GM10248 (cell line): Measurements from ENCODE around the gene GALR1.

Experiments
- CTCF ChIA-PET: fragments of 300-600 bp; sonication (Branson Sonifier 250); formaldehyde crosslinking; extraction: SDS; loops from one replicate; lab custom pipeline; 2021; ENCODE audit warnings: antibody characterized with exemption; lab: Yijun Ruan, JAX
- POLR2A ChIA-PET: fragments of 350-650 bp; sonication (Branson Sonifier 250); formaldehyde crosslinking; extraction: SDS; loops from one replicate; lab custom pipeline; 2020; ENCODE audit warnings: antibody characterized with exemption; lab: Yijun Ruan, JAX
- DNase-seq: peaks from one replicate; pipeline ENCODE4 v3.0.0; 2012; ENCODE audit errors: extremely low spot score
- TF ChIP-seq, protein P1 (sequence below): IDR thresholded peaks from 2 replicates; pipeline ENCODE4 v1.5.1; 2012; ENCODE audit warnings: mild to moderate bottlenecking, low read depth; ENCODE audit errors: extremely low read depth, missing control alignments, control extremely low read depth

Gene GALR1

DNA sequence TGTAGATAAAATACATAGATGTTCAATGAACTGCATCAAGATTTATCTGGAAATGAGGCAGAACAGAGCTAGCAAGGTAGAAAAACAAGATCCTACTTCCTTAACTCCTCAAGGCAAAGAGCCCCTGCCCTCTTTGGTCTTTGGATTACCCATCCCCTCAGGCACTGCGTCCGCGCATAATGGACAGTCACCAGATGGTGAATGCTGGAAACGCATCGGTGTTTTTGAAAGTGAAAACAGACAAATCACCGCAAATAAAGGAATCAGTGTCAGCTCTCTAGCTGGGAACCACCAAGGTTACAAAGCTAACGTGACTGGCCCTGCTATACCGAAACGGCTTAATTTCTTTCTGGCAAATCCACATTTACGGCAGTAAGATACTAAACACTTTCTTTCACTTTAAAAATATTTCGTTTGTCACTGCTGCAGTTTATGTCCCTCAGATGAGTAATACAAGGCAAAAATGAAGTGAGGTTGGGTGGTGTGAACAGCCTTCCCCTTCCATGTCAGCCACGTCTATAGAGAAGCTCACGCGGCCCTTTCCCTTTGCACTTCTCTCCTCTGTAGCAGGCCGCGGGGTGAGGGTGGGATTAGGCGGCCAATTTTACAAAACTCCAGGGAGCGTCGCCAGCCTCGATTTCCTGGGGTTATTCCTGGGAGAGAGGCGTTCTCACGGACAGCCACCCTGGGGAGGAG is 627 bp upstream of the GALR1 start:
- no peak for DNase-seq
- ChIA-PET POLR2A (no interaction called here), CTCF (no interaction called here)
- TF ChIP-seq, protein P1, sequence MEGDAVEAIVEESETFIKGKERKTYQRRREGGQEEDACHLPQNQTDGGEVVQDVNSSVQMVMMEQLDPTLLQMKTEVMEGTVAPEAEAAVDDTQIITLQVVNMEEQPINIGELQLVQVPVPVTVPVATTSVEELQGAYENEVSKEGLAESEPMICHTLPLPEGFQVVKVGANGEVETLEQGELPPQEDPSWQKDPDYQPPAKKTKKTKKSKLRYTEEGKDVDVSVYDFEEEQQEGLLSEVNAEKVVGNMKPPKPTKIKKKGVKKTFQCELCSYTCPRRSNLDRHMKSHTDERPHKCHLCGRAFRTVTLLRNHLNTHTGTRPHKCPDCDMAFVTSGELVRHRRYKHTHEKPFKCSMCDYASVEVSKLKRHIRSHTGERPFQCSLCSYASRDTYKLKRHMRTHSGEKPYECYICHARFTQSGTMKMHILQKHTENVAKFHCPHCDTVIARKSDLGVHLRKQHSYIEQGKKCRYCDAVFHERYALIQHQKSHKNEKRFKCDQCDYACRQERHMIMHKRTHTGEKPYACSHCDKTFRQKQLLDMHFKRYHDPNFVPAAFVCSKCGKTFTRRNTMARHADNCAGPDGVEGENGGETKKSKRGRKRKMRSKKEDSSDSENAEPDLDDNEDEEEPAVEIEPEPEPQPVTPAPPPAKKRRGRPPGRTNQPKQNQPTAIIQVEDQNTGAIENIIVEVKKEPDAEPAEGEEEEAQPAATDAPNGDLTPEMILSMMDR: no peak

DNA sequence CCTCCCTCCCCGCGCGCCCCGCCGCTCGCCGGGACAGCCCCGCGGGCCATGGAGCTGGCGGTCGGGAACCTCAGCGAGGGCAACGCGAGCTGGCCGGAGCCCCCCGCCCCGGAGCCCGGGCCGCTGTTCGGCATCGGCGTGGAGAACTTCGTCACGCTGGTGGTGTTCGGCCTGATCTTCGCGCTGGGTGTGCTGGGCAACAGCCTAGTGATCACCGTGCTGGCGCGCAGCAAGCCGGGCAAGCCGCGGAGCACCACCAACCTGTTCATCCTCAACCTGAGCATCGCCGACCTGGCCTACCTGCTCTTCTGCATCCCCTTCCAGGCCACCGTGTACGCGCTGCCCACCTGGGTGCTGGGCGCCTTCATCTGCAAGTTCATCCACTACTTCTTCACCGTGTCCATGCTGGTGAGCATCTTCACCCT is 865 bp downstream of the GALR1 start:
- POLR2A ChIA-PET: no interaction called here
- CTCF ChIA-PET: no interaction called here
- no peak for DNase-seq
- TF ChIP-seq, protein P1: no peak

DNA sequence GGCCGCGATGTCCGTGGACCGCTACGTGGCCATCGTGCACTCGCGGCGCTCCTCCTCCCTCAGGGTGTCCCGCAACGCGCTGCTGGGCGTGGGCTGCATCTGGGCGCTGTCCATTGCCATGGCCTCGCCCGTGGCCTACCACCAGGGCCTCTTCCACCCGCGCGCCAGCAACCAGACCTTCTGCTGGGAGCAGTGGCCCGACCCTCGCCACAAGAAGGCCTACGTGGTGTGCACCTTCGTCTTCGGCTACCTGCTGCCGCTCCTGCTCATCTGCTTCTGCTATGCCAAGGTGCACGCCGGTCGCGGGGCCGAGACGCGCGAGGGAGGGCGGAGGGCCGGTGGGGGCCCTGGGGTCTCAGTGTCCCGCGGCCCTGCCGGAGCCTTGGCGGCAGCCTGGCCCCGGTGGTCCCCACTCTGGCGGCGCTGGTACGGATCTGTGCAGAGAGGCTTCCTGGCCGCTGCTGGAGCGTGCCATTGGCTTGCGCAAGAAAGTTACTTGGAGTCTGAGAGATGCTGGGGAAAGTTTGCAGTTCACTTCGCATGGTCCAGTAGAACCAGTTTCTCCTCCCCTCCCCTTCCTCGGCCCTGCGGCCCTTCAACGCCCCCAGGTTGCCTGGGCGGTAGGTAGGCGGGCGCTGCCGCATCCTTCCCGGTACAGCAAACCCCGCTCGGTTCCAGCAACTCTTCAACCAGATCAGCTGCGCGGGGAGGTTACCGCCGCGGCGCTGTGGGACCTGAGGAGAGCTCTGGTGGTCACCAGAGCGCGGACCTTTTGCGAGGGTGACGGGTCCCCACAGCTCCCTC is 1.5 kb downstream of the GALR1 start:
- CTCF ChIA-PET: no interaction called here

DNA sequence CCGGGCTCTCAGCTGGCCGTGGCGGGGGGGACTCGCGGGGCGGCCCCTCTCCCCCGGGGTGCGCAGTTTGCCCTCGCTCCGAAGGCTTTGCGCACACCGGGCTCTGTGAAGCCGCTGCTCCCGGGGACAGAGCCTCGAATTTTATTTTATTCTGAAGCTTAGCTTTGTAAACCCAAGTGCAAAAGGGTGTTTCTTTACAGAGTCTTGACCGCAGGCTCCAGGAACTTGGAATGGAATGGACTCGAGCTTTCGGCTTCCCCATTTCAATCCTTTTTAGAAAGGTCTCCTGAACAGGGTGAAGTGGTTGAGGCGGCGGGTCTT is 2.0 kb downstream of the GALR1 start:
- ChIA-PET POLR2A (no interaction called here), CTCF (no interaction called here)
- TF ChIP-seq, protein P1: no peak
- DNase-seq: no peak

More for the DNA sequence above, 1.5 kb downstream of the GALR1 start:
- DNase-seq: no peak
- TF ChIP-seq, protein P1: no peak
- POLR2A ChIA-PET: no interaction called here

DNA sequence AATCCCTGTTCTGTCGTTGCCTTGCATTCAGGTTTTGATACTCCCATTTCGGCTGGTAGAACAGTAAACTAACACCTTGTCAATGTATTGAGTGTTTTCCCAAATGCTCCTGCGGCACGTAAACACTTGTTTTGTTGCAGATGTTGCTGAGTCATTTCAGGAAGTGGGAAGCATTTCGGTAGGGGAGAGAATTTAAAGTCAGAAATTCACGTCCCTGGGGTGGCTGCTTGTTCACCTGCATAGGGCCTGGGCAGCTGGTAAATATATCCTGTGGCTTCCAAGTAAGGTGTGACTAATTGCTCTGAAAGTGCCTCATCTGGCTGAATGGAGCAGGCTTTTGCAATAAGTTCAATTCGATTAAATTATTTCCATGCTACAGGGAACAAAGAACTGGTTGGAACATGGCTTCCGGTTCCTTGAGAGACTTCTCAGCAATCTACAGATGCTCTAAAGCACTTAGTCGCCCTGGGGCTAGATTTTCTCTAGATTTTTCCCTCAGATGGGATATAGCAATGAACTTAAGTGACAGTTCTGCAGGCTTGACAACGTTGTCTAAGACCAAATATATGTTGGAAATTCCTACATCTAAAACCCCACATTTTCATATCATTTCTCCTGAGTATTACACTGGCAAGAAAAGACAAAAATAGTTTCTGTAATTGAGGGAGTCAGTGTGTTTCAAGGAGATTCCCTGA is 5.2 kb downstream of the GALR1 start:
- POLR2A ChIA-PET: no interaction called here
- TF ChIP-seq, protein P1: no peak
- no peak for DNase-seq
- CTCF ChIA-PET: no interaction called here

DNA sequence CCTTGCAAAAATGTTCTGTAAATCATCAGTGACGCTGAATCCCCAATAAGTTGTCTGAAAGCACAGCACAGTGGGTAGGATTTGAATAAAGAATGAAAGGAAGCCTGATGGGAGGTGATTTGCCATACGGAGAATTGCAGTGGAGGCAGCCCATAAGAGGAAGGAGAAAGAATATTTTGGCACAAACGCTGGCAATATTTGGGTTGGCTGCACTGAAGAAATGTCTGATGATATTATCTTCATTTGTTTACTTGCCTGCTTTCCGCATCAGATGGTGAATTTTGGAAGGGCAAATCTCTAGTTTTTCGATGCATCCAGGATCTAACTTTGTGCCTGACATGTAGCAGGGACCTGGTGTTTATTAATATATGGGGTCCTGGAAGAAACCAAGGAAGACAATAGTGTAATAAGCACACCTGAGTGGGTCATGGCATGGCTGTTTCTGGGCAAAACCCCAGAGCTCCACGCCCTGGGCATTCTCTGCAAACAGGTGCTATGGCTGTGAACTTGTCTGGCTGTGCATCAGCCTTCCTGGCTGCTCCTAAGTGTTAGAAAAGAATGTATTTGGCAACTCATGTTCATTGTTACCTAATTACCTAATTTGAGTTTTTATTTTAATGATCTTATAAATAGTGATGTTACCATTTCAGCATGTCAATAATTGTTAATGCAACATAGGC is 5.9 kb downstream of the GALR1 start:
- CTCF ChIA-PET: no interaction called here
- DNase-seq: no peak
- TF ChIP-seq, protein P1: no peak
- POLR2A ChIA-PET: no interaction called here
